ENCODE data around the gene TBC1D22A. TPM values are rescaled to one million over a fixed set of nuclear protein-coding genes. Genes with fewer than 3 reads are reported as not detected.
"Not testable (repeated sequence)": the region's sequence is repeated elsewhere in the genome, so short reads cannot be mapped to it uniquely, and the experiment has no call there.

The TBC1D22A gene
- total RNA-seq, 1 donor from 2014 or later: 10.6 TPM

DNA sequence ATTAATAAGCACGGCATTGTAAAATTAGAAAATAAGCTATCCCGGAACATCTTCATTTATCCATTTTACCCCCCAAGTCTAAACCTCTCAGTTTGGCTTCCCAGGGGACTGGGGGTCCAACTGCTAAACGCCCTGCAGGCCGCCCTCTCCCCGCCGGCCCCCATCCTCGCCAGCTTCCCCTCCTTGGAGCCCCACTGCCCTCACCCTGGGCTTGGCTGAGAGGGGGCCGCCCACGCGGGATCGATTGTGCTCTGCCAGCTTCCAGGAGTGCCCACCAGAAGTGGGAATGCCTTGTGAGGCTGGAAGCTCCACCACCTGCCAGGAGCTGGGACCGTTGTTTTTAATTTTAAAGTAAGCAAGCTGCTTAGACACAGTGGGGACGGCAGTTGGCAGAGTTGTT, 353.5 kb downstream of the TBC1D22A start:
- Mint-ChIP-seq H3K36me3 (no peaks in the 10 kb centered on the region), H3K4me1 (peaks cover 9% of the 10 kb centered on the region), H3K9me3 (no peaks in the 10 kb centered on the region), H3K27ac (no peak overlapping the region), H3K4me3 (no peak overlapping the region), H3K27me3 (ENCODE audit: insufficient read depth, low read depth) (peaks cover 2% of the 10 kb centered on the region)
- no peak overlapping the region for H3K4me3 ChIP-seq
- H3K36me3 ChIP-seq: no peaks in the 10 kb centered on the region
- no peak overlapping the region for H3K4me2 ChIP-seq
- TF ChIP-seq EZH2 (IDR thresholded peaks at IDR 0.05) (no peak), CTCF (IDR thresholded peaks at IDR 0.05) (no peak), EZH2phosphoT487 (IDR thresholded peaks at IDR 0.05) (no peak)
- no peaks in the 10 kb centered on the region for H4K20me1 ChIP-seq (ENCODE audit: low read depth)
- H3K27ac ChIP-seq: no peak overlapping the region
- H2AFZ ChIP-seq (replicated peaks): no peak overlapping the region
- no peak overlapping the region for H3K9ac ChIP-seq
- H3K9me3 ChIP-seq (ENCODE audit: low read depth): no peaks in the 10 kb centered on the region
- no peaks in the 10 kb centered on the region for H3K27me3 ChIP-seq
- H3K79me2 ChIP-seq (ENCODE audit: low read depth): no peaks in the 10 kb centered on the region
- H3F3A ChIP-seq (ENCODE audit: low read depth): no peaks in the 10 kb centered on the region
- no peaks in the 10 kb centered on the region for H3K4me1 ChIP-seq
- DNase-seq (ENCODE audit: low spot score): no peak

GRCh38 chr22:47116426-47117341, 354.2 kb downstream of the TBC1D22A start:
- H3K9ac ChIP-seq: no peak overlapping the region
- no peak for DNase-seq (ENCODE audit: low spot score)
- Mint-ChIP-seq H3K27me3 (ENCODE audit: insufficient read depth, low read depth) (peaks cover 2% of the 10 kb centered on the region), H3K9me3 (no peaks in the 10 kb centered on the region), H3K27ac (peak overlapping the region; percentile 80), H3K36me3 (no peaks in the 10 kb centered on the region), H3K4me1 (peaks cover 1% of the 10 kb centered on the region), H3K4me3 (no peak overlapping the region)
- H3F3A ChIP-seq (ENCODE audit: low read depth): no peaks in the 10 kb centered on the region
- no peak overlapping the region for H3K4me3 ChIP-seq
- H3K4me2 ChIP-seq: no peak overlapping the region
- no peaks in the 10 kb centered on the region for H3K4me1 ChIP-seq
- H3K36me3 ChIP-seq: no peaks in the 10 kb centered on the region
- H4K20me1 ChIP-seq (ENCODE audit: low read depth): no peaks in the 10 kb centered on the region
- no peak overlapping the region for H3K27ac ChIP-seq
- no peaks in the 10 kb centered on the region for H3K9me3 ChIP-seq (ENCODE audit: low read depth)
- H3K79me2 ChIP-seq (ENCODE audit: low read depth): no peaks in the 10 kb centered on the region
- no peaks in the 10 kb centered on the region for H3K27me3 ChIP-seq
- TF ChIP-seq CTCF (IDR thresholded peaks at IDR 0.05): no peak
- no peak for TF ChIP-seq EZH2 (IDR thresholded peaks at IDR 0.05)
- no peak for TF ChIP-seq EZH2phosphoT487 (IDR thresholded peaks at IDR 0.05)
- H2AFZ ChIP-seq (replicated peaks): no peak overlapping the region

GRCh38 chr22:47117442-47117841, 355.0 kb downstream of the TBC1D22A start:
- not testable (repeated sequence) for H4K20me1 ChIP-seq (ENCODE audit: low read depth); H3K36me3 Mint-ChIP-seq; H3K9ac ChIP-seq; H3K27me3 ChIP-seq; H3K9me3 ChIP-seq (ENCODE audit: low read depth); H3K27ac Mint-ChIP-seq; H2AFZ ChIP-seq (replicated peaks); H3K27ac ChIP-seq; DNase-seq (ENCODE audit: low spot score); H3K4me1 ChIP-seq; H3K4me1 Mint-ChIP-seq; H3K27me3 Mint-ChIP-seq (ENCODE audit: insufficient read depth, low read depth); H3K79me2 ChIP-seq (ENCODE audit: low read depth); H3K4me2 ChIP-seq; H3K9me3 Mint-ChIP-seq; H3F3A ChIP-seq (ENCODE audit: low read depth); H3K4me3 ChIP-seq; H3K4me3 Mint-ChIP-seq; H3K36me3 ChIP-seq

- Histone ChIP-seq H3K4me1 (peaks cover 6% of the 10 kb centered on the region), H3K9me3 (ENCODE audit: low read depth) (no peaks in the 10 kb centered on the region), H3K79me2 (ENCODE audit: low read depth) (no peaks in the 10 kb centered on the region), H3K4me3 (no peak overlapping the region), H3K27ac (no peak overlapping the region), H2AFZ (replicated peaks) (no peak overlapping the region), H3K4me2 (no peak overlapping the region), H3K27me3 (no peaks in the 10 kb centered on the region), H3F3A (ENCODE audit: low read depth) (no peaks in the 10 kb centered on the region), H4K20me1 (ENCODE audit: low read depth) (no peaks in the 10 kb centered on the region), H3K36me3 (no peaks in the 10 kb centered on the region), H3K9ac (no peak overlapping the region)
- H3K9me3 Mint-ChIP-seq: no peaks in the 10 kb centered on the region
- peaks cover 2% of the 10 kb centered on the region for H3K27me3 Mint-ChIP-seq (ENCODE audit: insufficient read depth, low read depth)
- H3K36me3 Mint-ChIP-seq: no peaks in the 10 kb centered on the region
- no peak for DNase-seq (ENCODE audit: low spot score)
- no peak overlapping the region for H3K27ac Mint-ChIP-seq
- H3K4me3 Mint-ChIP-seq: no peak overlapping the region
- TF ChIP-seq EZH2 (IDR thresholded peaks at IDR 0.05) (no peak), EZH2phosphoT487 (IDR thresholded peaks at IDR 0.05) (no peak), CTCF (IDR thresholded peaks at IDR 0.05) (no peak)
- peaks cover 7% of the 10 kb centered on the region for H3K4me1 Mint-ChIP-seq
These were observed 356.7 kb downstream of the TBC1D22A start for GRCh38 chr22:47119181-47119580.

Data from neural progenitor cell (in vitro differentiated cells).